WI38 (cell line): ENCODE measurements around the gene LSS.

Source experiments
- H3K4me3 ChIP-seq: 2 replicates; pipeline ENCODE4 v1.5.1; 2011; ENCODE audit warnings: low read depth, mild to moderate bottlenecking, control low read depth, low read length
- CTCF ChIP-seq: IDR thresholded peaks from 2 replicates; pipeline ENCODE4 v1.5.1; 2012; ENCODE audit warnings: low read depth, mild to moderate bottlenecking, control low read depth, low read length

LSS gene

GRCh38 chr21:46184625-46185555 lies 43.7 kb downstream of the LSS start:
- peak overlapping the region; percentile 92 for H3K4me3 ChIP-seq

GRCh38 chr21:46183910-46184624 lies 44.5 kb downstream of the LSS start, which contains the start of gene SPATC1L:
TSS of gene SPATC1L (minus strand) at chr21:46184459. CDS start at chr21:46182816, 1,643 bp downstream.
- no peak for TF ChIP-seq CTCF
- H3K4me3 ChIP-seq: peak within 1 kb of the TSS; percentile 92

More at GRCh38 chr21:46184625-46185555, 43.7 kb downstream of the LSS start:
- no peak for TF ChIP-seq CTCF

- H3K4me3 ChIP-seq: peak overlapping the region; percentile 92
These were observed 45.2 kb downstream of the LSS start for GRCh38 chr21:46183337-46183909.

DNA sequence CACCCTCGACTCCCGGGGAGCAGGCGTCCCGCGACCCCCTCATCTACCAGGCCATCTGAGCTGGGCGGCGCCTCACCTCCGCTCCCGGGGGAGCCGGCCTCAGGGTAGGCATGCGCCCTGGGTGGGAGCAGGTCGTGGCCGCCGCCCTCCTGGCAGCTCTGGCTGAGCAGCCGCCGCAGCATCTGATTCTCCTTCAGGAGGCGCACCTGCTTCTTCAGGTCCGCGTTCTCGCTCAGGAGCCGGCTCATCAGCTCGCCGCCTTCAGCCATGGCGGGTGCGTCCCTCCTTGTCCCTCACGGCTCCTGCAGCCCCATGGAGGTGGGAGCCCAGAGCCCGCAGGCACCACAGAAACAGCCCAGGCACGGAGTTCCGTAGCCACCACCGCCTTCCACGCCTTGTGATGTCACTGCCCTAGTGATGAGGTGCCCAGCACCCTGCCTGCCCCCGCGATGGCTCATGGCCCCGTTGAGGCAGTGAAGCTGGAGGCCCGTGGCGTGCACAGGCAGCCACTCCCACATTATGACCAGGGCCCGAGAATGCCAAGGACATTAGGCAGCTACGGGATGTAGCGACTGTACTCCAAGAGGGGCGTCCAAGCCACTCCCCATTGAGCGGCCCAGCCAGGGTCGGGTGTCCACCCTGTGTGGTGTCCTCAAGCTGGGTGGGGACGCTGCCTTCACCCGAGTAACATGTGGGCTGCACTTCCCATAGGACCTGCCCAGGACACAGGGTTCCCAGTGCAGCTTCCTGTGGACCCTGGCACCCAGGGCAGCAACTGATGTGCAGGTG lies 45.8 kb downstream of the LSS start:
- TF ChIP-seq CTCF: no peak
- no peak overlapping the region for H3K4me3 ChIP-seq

GRCh38 chr21:46181953-46182547 lies 46.5 kb downstream of the LSS start:
- H3K4me3 ChIP-seq: no peak overlapping the region
- TF ChIP-seq CTCF: no peak

- H3K4me3 ChIP-seq: no peak overlapping the region
- no peak for TF ChIP-seq CTCF
These were observed 47.1 kb downstream of the LSS start for GRCh38 chr21:46181436-46181835.
